Effector memory CD4-positive, alpha-beta T cell (primary cell): ENCODE results near the gene PAM.

Source experiments
- DNase-seq, 3 donors: peaks; one replicate each; pipeline ENCODE4 v3.0.0-alpha.2; 2020
- H3K27ac ChIP-seq: 2 replicates; pipeline ENCODE4 v1.7.0; 2013; ENCODE audit warnings: mild to moderate bottlenecking, low read length, moderate library complexity; ENCODE audit not compliant: insufficient read depth, poor library complexity, severe bottlenecking
- H3K27me3 ChIP-seq: replicated peaks from 2 replicates; pipeline ENCODE4 v1.7.0; 2013; ENCODE audit warnings: mild to moderate bottlenecking, low read length; ENCODE audit not compliant: insufficient read depth, control insufficient read depth, poor library complexity, severe bottlenecking
- H3K36me3 ChIP-seq: 2 replicates; pipeline ENCODE4 v1.7.0; 2013; ENCODE audit warnings: mild to moderate bottlenecking, low read length, moderate library complexity; ENCODE audit not compliant: control insufficient read depth, insufficient read depth
- H3K4me1 ChIP-seq: 2 replicates; pipeline ENCODE4 v1.7.0; 2013; ENCODE audit warnings: low read length, mild to moderate bottlenecking; ENCODE audit not compliant: control insufficient read depth, insufficient read depth, poor library complexity, severe bottlenecking
- H3K4me3 ChIP-seq: 2 replicates; pipeline ENCODE4 v1.7.0; 2013; ENCODE audit warnings: low read length, low read depth, mild to moderate bottlenecking; ENCODE audit not compliant: insufficient read depth, poor library complexity, severe bottlenecking
- H3K9me3 ChIP-seq: 2 replicates; pipeline ENCODE4 v1.7.0; 2013; ENCODE audit warnings: mild to moderate bottlenecking, low read length, moderate library complexity; ENCODE audit not compliant: control insufficient read depth

The PAM gene

GRCh38 chr5:102792705-102793104 lies 37.6 kb downstream of the PAM start:
- no peaks in the 10 kb centered on the region for H3K9me3 ChIP-seq

DNA sequence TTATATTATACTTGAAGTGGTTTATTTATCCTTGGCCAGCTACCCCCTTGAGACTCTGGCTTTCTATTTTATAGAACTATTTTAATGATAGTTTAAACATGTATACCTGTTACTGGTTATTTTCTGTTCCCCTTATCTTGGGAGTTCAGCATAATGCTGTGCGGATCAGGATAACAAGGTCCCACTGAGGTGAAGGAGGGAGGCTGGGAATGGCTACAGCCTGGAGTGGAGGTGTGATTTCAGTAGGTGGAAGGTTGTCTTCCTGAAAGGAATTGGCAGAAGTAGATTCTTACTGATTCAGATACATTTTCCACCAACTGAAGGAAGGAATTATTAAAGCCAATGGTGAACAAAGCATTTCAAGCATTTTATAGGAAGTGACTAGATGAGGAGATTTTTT lies 38.9 kb downstream of the PAM start:
- H3K9me3 ChIP-seq = no peaks in the 10 kb centered on the region
- no peaks in the 10 kb centered on the region for H3K4me1 ChIP-seq
- DNase-seq = no peak
- H3K27ac ChIP-seq = no peak overlapping the region
- no peaks in the 10 kb centered on the region for H3K27me3 ChIP-seq
- H3K36me3 ChIP-seq = no peaks in the 10 kb centered on the region
- H3K4me3 ChIP-seq = no peak overlapping the region

More at GRCh38 chr5:102792705-102793104, 37.6 kb downstream of the PAM start:
- no peak for DNase-seq
- Histone ChIP-seq H3K27me3 (no peaks in the 10 kb centered on the region), H3K36me3 (no peaks in the 10 kb centered on the region), H3K4me3 (no peak overlapping the region), H3K27ac (no peak overlapping the region), H3K4me1 (no peaks in the 10 kb centered on the region)

DNA sequence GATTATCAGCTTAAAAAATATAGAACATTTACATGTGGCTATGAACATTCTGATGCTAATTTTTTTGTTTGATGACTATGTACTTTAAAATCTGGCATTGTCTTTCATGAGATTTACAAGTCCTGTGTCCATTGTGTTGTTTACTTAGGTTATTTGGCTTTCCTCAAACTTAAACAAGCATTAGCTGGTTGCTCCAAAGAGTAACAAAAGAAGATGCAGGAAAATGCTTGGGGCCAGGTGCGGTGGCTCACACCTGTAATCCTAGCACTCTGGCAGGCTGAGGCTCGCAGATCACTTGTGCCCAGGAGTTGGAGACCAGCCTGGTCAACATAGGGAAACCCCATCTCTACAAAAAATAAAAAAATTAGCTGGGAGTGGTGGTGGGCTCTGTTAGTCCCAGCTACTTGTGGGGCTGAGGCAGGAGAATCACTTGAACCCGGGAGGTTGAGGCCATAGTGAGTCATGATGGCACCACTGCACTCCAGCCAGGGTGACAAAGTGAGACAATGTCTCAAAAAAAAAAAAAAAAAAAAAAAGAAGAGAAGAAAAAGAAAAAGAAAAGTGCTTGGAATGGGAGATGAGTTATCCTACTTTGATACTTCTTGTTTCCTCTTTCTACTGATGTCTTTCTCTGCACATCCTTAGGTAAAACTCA lies 39.7 kb downstream of the PAM start:
- Histone ChIP-seq H3K9me3 (no peaks in the 10 kb centered on the region), H3K27me3 (no peaks in the 10 kb centered on the region), H3K4me3 (no peak overlapping the region), H3K27ac (no peak overlapping the region), H3K4me1 (no peaks in the 10 kb centered on the region), H3K36me3 (no peaks in the 10 kb centered on the region)
- no peak for DNase-seq

DNA sequence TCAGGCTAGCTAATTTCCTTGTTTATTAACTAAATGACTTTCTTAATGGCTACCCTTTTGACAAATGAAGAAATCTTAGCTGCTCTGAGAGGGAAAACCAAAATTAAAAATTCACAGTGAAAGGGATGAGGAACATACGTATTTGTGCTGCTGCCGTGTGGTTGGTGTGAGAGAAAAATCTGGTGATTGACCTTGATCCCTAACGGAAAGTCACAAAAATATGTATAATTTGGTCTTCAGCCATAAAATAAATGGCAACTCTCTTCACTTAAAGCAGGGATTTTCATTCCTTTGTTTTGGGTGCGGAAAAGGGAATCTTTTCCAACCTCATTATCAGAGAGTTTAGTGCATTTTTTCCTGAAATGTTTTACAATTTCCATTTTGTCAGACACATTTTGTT lies 40.4 kb downstream of the PAM start:
- Histone ChIP-seq H3K4me1 (no peaks in the 10 kb centered on the region), H3K9me3 (no peaks in the 10 kb centered on the region), H3K27me3 (no peaks in the 10 kb centered on the region), H3K27ac (no peak overlapping the region), H3K36me3 (no peaks in the 10 kb centered on the region), H3K4me3 (no peak overlapping the region)
- DNase-seq = no peak

DNA sequence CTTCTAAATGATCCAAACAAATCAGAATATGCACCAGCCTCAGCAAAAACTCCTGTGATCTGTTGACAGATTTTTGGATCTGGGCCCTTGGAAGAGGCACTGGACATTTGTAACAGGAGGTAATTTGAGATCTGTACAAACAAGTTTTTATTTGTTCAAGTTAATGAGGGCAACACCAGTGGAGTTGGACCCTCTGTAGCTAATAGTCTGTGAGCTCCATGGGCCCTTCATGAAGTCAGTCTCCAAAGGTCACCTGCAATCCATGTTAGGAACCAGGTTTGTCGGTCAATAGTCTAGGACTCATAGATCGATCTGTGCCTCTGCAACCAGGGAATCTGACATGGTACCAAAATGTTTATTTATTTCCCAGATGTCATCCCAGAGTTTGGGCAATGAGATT lies 40.9 kb downstream of the PAM start:
- Histone ChIP-seq H3K36me3 (no peaks in the 10 kb centered on the region), H3K4me1 (no peaks in the 10 kb centered on the region), H3K9me3 (no peaks in the 10 kb centered on the region), H3K27ac (no peak overlapping the region), H3K4me3 (no peak overlapping the region), H3K27me3 (no peaks in the 10 kb centered on the region)
- no peak for DNase-seq

DNA sequence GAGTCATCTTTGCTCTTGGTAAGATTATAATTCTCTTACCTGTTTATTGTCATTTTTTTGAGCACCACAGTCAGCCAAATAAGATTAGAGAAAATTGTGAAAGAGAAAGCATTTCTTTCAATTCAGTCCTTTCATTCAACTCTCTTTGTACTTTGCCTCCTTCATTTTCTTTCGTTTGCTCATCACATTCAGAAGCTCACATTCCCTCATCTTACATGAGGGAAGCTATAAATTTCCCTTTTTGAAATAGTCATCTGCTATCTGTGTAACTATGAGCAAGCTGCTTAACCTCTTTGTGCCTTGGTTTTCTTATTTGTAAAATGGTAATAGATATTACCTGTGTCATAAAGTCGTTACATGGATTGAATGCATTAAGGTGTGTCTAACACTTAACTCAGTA lies 41.4 kb downstream of the PAM start:
- Histone ChIP-seq H3K9me3 (no peaks in the 10 kb centered on the region), H3K27ac (no peak overlapping the region), H3K27me3 (no peaks in the 10 kb centered on the region), H3K4me3 (no peak overlapping the region), H3K36me3 (no peaks in the 10 kb centered on the region), H3K4me1 (peaks cover 4% of the 10 kb centered on the region)
- DNase-seq = no peak

DNA sequence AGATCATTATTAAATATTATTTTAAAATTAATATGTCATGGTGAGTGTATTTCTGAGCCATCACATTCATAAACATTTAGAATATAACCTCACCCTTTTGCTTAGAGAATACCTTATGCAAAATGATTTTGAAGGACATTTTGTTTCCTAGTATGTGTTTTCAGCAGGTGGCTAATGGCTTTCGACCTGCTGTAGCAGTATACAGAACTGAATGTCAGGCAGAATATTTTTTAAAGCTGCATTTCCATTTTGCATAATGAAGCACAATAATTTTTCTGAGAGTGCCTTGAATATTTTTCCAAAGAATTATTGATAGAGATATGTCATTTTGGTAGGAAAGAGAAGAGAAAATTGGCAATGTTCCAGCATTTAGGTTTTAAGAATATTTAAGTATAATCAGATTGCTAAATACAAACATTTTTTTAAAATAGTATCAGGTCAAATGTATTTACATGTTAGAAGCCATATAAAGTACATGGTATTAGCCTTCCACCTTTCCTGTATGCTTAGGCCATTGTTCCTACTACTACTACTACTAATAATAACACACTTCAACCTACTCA lies 42.3 kb downstream of the PAM start:
- H3K27me3 ChIP-seq = no peaks in the 10 kb centered on the region
- no peaks in the 10 kb centered on the region for H3K36me3 ChIP-seq
- H3K27ac ChIP-seq = no peak overlapping the region
- no peak for DNase-seq
- no peak overlapping the region for H3K4me3 ChIP-seq
- H3K9me3 ChIP-seq = no peaks in the 10 kb centered on the region
- H3K4me1 ChIP-seq = peaks cover 5% of the 10 kb centered on the region

GRCh38 chr5:102798104-102798785 lies 43.1 kb downstream of the PAM start:
- no peak overlapping the region for H3K4me3 ChIP-seq
- H3K9me3 ChIP-seq = no peaks in the 10 kb centered on the region
- H3K27ac ChIP-seq = no peak overlapping the region
- H3K36me3 ChIP-seq = no peaks in the 10 kb centered on the region
- H3K4me1 ChIP-seq = peaks cover 5% of the 10 kb centered on the region
- H3K27me3 ChIP-seq = no peaks in the 10 kb centered on the region
- DNase-seq = no peak

- DNase-seq = no peak
- Histone ChIP-seq H3K36me3 (no peaks in the 10 kb centered on the region), H3K9me3 (no peaks in the 10 kb centered on the region), H3K4me3 (no peak overlapping the region), H3K27me3 (no peaks in the 10 kb centered on the region), H3K4me1 (peaks cover 5% of the 10 kb centered on the region), H3K27ac (no peak overlapping the region)
These were observed 43.9 kb downstream of the PAM start for GRCh38 chr5:102799017-102799416.

DNA sequence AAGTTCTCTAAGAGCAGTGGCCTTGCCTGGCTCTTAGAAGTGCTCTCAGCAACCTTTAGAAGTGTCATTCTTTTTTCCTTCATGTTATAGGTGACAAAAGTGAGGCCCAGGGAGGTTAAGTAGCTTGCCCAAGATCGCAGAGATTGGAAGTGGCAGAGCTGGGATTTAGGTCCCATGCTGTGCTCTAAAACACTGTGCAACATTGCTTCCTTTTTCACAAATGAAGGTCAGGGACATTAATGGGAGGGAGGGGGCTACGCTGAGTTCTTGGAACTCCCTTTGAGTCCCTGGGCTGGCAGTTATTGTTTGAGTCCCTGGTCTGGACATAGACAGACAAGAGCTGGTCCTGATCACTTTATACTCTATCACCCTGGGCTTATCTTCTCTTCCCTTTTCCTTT lies 45.3 kb downstream of the PAM start:
- Histone ChIP-seq H3K36me3 (no peaks in the 10 kb centered on the region), H3K9me3 (no peaks in the 10 kb centered on the region), H3K4me3 (no peak overlapping the region), H3K4me1 (peaks cover 5% of the 10 kb centered on the region), H3K27me3 (no peaks in the 10 kb centered on the region), H3K27ac (no peak overlapping the region)
- no peak for DNase-seq
